GM12872 (cell line): ENCODE data around the gene GUCY1A2.

Source experiments
- CTCF ChIP-seq: IDR thresholded peaks from 3 replicates; pipeline ENCODE4 v1.5.1; 2011; ENCODE audit warnings: low read depth, mild to moderate bottlenecking, low read length, moderate library complexity; ENCODE audit not compliant: insufficient read depth

Gene GUCY1A2

GRCh38 chr11:106904826-106905225, 113.5 kb downstream of the GUCY1A2 start:
- no peak for TF ChIP-seq CTCF

- TF ChIP-seq CTCF = no peak
Observed at GRCh38 chr11:106889718-106890117, 128.6 kb downstream of the GUCY1A2 start.

DNA sequence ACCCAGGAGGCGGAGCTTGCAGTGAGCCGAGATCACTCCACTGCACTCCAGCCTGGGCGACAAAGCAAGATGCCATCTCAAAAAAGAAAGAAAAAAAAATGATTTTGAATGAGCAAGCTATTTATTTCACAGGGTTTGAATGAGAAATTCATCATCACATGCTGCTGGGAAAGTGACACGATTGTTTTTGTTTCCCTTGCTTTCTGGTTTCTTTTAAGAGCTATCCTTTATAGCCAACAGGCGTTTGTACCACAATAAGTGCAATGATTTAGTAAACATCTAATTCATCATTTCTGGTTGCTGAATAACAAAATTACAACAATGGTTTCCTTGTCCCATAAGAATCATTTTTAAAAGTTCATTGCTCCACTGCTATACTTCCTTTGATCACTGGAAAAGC, 129.9 kb downstream of the GUCY1A2 start:
- TF ChIP-seq CTCF = no peak

- TF ChIP-seq CTCF = no peak
Observed at GRCh38 chr11:106879832-106880546, 138.3 kb downstream of the GUCY1A2 start.

GRCh38 chr11:106879029-106879428, 139.2 kb downstream of the GUCY1A2 start:
- no peak for TF ChIP-seq CTCF

- TF ChIP-seq CTCF = no peak
Observed at GRCh38 chr11:106875013-106875412, 143.3 kb downstream of the GUCY1A2 start.

GRCh38 chr11:106872246-106872645, 146.0 kb downstream of the GUCY1A2 start:
- TF ChIP-seq CTCF = no peak
